ENCODE data around the gene UBALD1.

GRCh38 chr16:4655801-4656200 is 41.1 kb upstream of the UBALD1 start:
- TF ChIP-seq, protein P1, sequence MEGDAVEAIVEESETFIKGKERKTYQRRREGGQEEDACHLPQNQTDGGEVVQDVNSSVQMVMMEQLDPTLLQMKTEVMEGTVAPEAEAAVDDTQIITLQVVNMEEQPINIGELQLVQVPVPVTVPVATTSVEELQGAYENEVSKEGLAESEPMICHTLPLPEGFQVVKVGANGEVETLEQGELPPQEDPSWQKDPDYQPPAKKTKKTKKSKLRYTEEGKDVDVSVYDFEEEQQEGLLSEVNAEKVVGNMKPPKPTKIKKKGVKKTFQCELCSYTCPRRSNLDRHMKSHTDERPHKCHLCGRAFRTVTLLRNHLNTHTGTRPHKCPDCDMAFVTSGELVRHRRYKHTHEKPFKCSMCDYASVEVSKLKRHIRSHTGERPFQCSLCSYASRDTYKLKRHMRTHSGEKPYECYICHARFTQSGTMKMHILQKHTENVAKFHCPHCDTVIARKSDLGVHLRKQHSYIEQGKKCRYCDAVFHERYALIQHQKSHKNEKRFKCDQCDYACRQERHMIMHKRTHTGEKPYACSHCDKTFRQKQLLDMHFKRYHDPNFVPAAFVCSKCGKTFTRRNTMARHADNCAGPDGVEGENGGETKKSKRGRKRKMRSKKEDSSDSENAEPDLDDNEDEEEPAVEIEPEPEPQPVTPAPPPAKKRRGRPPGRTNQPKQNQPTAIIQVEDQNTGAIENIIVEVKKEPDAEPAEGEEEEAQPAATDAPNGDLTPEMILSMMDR (IDR thresholded peaks at IDR 0.05): no peak
- TF ChIP-seq EZH2 (IDR thresholded peaks at IDR 0.05): no peak
